HG03095 (cell line): ENCODE measurements around the gene RREB1.
A peak's percentile ranks its signal among the peaks of the same experiment; 100 is the strongest.

Experiments used
- ATAC-seq: cut with Tn5 transposase; IDR thresholded peaks from one replicate; pipeline ENCODE4 v1.9.1; 2021; ENCODE audit warnings: moderate library complexity; ENCODE audit not compliant: unreplicated experiment

Gene RREB1

GRCh38 chr6:7190791-7191190, 83.0 kb downstream of the RREB1 start:
- ATAC-seq, result no peak

- ATAC-seq, result no peak
These were observed 85.4 kb downstream of the RREB1 start for GRCh38 chr6:7193122-7193521.

- no peak for ATAC-seq
These were observed 86.9 kb downstream of the RREB1 start for GRCh38 chr6:7194657-7195056.

- no peak for ATAC-seq
These were observed 87.7 kb downstream of the RREB1 start for GRCh38 chr6:7195339-7196018.

- no peak for ATAC-seq
These were observed 88.2 kb downstream of the RREB1 start for GRCh38 chr6:7196019-7196402.

GRCh38 chr6:7196685-7197283, 89.0 kb downstream of the RREB1 start:
- no peak for ATAC-seq

GRCh38 chr6:7197747-7198146, 90.0 kb downstream of the RREB1 start:
- ATAC-seq, result no peak

GRCh38 chr6:7198833-7199800, 91.4 kb downstream of the RREB1 start:
- no peak for ATAC-seq

- no peak for ATAC-seq
These were observed 93.1 kb downstream of the RREB1 start for GRCh38 chr6:7200598-7201443.

- ATAC-seq, result no peak
These were observed 93.6 kb downstream of the RREB1 start for GRCh38 chr6:7201444-7201731.

GRCh38 chr6:7201732-7202541, 94.2 kb downstream of the RREB1 start:
- peak; percentile 92 for ATAC-seq

GRCh38 chr6:7202950-7203349, 95.2 kb downstream of the RREB1 start:
- no peak for ATAC-seq

GRCh38 chr6:7203939-7204338, 96.2 kb downstream of the RREB1 start:
- no peak for ATAC-seq

- ATAC-seq, result no peak
These were observed 97.0 kb downstream of the RREB1 start for GRCh38 chr6:7204726-7205125.

GRCh38 chr6:7207720-7208119, 100.0 kb downstream of the RREB1 start:
- ATAC-seq, result no peak

GRCh38 chr6:7213416-7213815, 105.7 kb downstream of the RREB1 start:
- ATAC-seq, result no peak

GRCh38 chr6:7214468-7214867, 106.7 kb downstream of the RREB1 start:
- ATAC-seq, result no peak

GRCh38 chr6:7215131-7215530, 107.4 kb downstream of the RREB1 start:
- ATAC-seq, result no peak

GRCh38 chr6:7215798-7216231, 108.1 kb downstream of the RREB1 start:
- no peak for ATAC-seq

- no peak for ATAC-seq
These were observed 109.3 kb downstream of the RREB1 start for GRCh38 chr6:7216941-7217621.
